GM12878 (cell line): ENCODE data around the gene ARF5. TPM values are rescaled to one million over a fixed set of nuclear protein-coding genes. Genes with fewer than 3 reads are reported as not detected.

Source experiments
- ATAC-seq: fragments of 200-7000 bp; cut with Tn5 transposase; 3 replicates; pipeline ENCODE4 v1.9.1; 2020; ENCODE audit warnings: mild to moderate bottlenecking, moderate library complexity
- BruUV-seq: library from RNA; stranded (reverse); fragments of 400-500 nt; replicated peaks from 2 replicates; lab custom pipeline; 2021; lab: Mats Ljungman, UMichigan
- CTCF ChIA-PET: fragments of 300-600 bp; sonication (Branson Sonifier 250); formaldehyde crosslinking; extraction: SDS; loops from one replicate; lab custom pipeline; 2021; ENCODE audit warnings: inconsistent platforms; lab: Yijun Ruan, JAX
- POLR2A ChIA-PET: fragments of 350-600 bp; formaldehyde crosslinking; extraction: SDS; loops from one replicate; lab custom pipeline; 2021; ENCODE audit warnings: inconsistent platforms; lab: Charles Lee
- RAD21 ChIA-PET: fragments of 300-600 bp; sonication (Branson Sonifier 250); formaldehyde crosslinking; loops from one replicate; lab custom pipeline; 2023; ENCODE audit warnings: antibody characterized with exemption; ENCODE audit not compliant: unreplicated experiment; lab: Charles Lee
- SMC1A ChIA-PET: fragments of 300-600 bp; sonication (Branson Sonifier 250); formaldehyde crosslinking; loops from one replicate; lab custom pipeline; 2023; ENCODE audit not compliant: unreplicated experiment, uncharacterized antibody; lab: Charles Lee
- DNase-seq: peaks from one replicate; pipeline ENCODE4 v3.0.0-alpha.2; 2011; ENCODE audit warnings: low read depth, low spot score
- FAIRE-seq: peaks from 3 replicates; lab custom pipeline; 2011; peaks lifted over from hg19 to GRCh38; lab: Jason Lieb, UNC
- H2AFZ ChIP-seq: 2 replicates; pipeline ENCODE4 v1.6.0; 2011; ENCODE audit warnings: low read depth, low read length, control low read depth; ENCODE audit not compliant: control insufficient read depth
- H3K27ac ChIP-seq: 2 replicates; pipeline ENCODE4 v1.5.1; 2011; ENCODE audit warnings: control low read depth; ENCODE audit not compliant: control insufficient read depth, insufficient read depth
- H3K27me3 ChIP-seq, 2 experiments: replicated peaks in 1 of 2; 2 replicates each; pipeline versions ENCODE4 v1.6.0 to v1.6.1; 2011; ENCODE audit warnings: low read length in 1 of 2; ENCODE audit not compliant: control insufficient read depth in 2 of 2, insufficient read depth in 2 of 2
- H3K36me3 ChIP-seq, 2 experiments: 2 replicates each; pipeline ENCODE4 v1.5.1; 2011; ENCODE audit warnings: low read length in 1 of 2; ENCODE audit not compliant: control insufficient read depth in 2 of 2, insufficient read depth in 2 of 2
- H3K4me1 ChIP-seq: 2 replicates; pipeline ENCODE4 v1.6.1; 2011; ENCODE audit warnings: mild to moderate bottlenecking, low read length, moderate library complexity, mixed read lengths; ENCODE audit not compliant: control insufficient read depth, insufficient read depth
- H3K4me2 ChIP-seq: 2 replicates; pipeline ENCODE4 v1.6.0; 2011; ENCODE audit warnings: control low read depth; ENCODE audit not compliant: control insufficient read depth, insufficient read depth
- H3K4me3 ChIP-seq: fragments of 200-600 bp; sonication (generic); 2 replicates; pipeline ENCODE4 v1.5.1; 2016
- H3K79me2 ChIP-seq: 2 replicates; pipeline ENCODE4 v1.6.0; 2011; ENCODE audit warnings: low read length; ENCODE audit not compliant: control insufficient read depth, insufficient read depth
- H3K9ac ChIP-seq: 2 replicates; pipeline ENCODE4 v1.8.0; 2011; ENCODE audit warnings: low read length, control low read depth, mixed read lengths; ENCODE audit not compliant: control insufficient read depth, insufficient read depth
- H3K9me3 ChIP-seq: replicated peaks from 3 replicates; pipeline ENCODE4 v1.5.1; 2011; ENCODE audit warnings: mild to moderate bottlenecking, low read length; ENCODE audit not compliant: control insufficient read depth, insufficient read depth
- H4K20me1 ChIP-seq: 2 replicates; pipeline ENCODE4 v1.6.0; 2011; ENCODE audit not compliant: control insufficient read depth, insufficient read depth
- ASH2L ChIP-seq: fragments of 300-600, 200-600 bp; sonication (generic); IDR thresholded peaks from 2 replicates; pipeline ENCODE4 v1.6.1; 2017; ENCODE audit warnings: low read depth, mild to moderate bottlenecking, borderline replicate concordance
- CHD4 ChIP-seq: fragments of 200-600 bp; sonication (generic); IDR thresholded peaks from 2 replicates; pipeline ENCODE4 v1.6.1; 2016; ENCODE audit warnings: mild to moderate bottlenecking
- E4F1 ChIP-seq: fragments of 450-650 bp; IDR thresholded peaks from 2 replicates; pipeline ENCODE4 v1.6.1; 2018; ENCODE audit warnings: borderline replicate concordance, mild to moderate bottlenecking; ENCODE audit not compliant: partially characterized antibody
- EED ChIP-seq: sonication (generic); IDR thresholded peaks from 2 replicates; pipeline ENCODE4 v1.6.1; 2016; ENCODE audit warnings: antibody characterized with exemption, low read depth
- GATAD2B ChIP-seq: fragments of 450-650 bp; conservative IDR thresholded peaks from 2 replicates; pipeline ENCODE4 v1.6.1; 2017; ENCODE audit warnings: low read depth, mild to moderate bottlenecking, moderate library complexity
- MTA3 ChIP-seq: IDR thresholded peaks from 2 replicates; pipeline ENCODE4 v1.6.1; 2012; ENCODE audit warnings: low read length, inconsistent platforms, borderline replicate concordance
- NFIC ChIP-seq: IDR thresholded peaks from 2 replicates; pipeline ENCODE4 v1.6.1; 2012; ENCODE audit warnings: low read depth, mild to moderate bottlenecking, inconsistent platforms, low read length, moderate library complexity
- PBX3 ChIP-seq: IDR thresholded peaks from 2 replicates; pipeline ENCODE4 v1.6.1; 2011; ENCODE audit warnings: mild to moderate bottlenecking, low read depth, low read length, moderate library complexity; ENCODE audit not compliant: insufficient replicate concordance
- RAD51 ChIP-seq: fragments of 450-650 bp; IDR thresholded peaks from 2 replicates; pipeline ENCODE4 v1.6.1; 2016; ENCODE audit warnings: moderate library complexity, mild to moderate bottlenecking, inconsistent platforms
- SMAD1 ChIP-seq: fragments of 450-650 bp; IDR thresholded peaks from 2 replicates; pipeline ENCODE4 v1.6.1; 2018; ENCODE audit warnings: mild to moderate bottlenecking, low read depth; ENCODE audit not compliant: partially characterized antibody
- TCF7 ChIP-seq: IDR thresholded peaks from 2 replicates; pipeline ENCODE4 v1.6.1; 2014; ENCODE audit warnings: antibody characterized with exemption, borderline replicate concordance
- WGBS: methylation state at CpG from one replicate; pipeline ENCODE4 v1.1.6; 2016; ENCODE audit warnings: low lambda C conversion rate; ENCODE audit not compliant: insufficient replicate concordance, insufficient coverage; ENCODE audit errors: missing lambda C conversion rate; 5-methylcytosine and 5-hydroxymethylcytosine counted together
- in situ Hi-C: fragments of 300-500 bp; cut with MboI; formaldehyde crosslinking; loops from 9 replicates; pipeline ENCODE4 v1.14.3; 2018; ENCODE audit warnings: mixed read lengths
- intact Hi-C: fragments of 100-400 bp; cut with micrococcal nuclease; formaldehyde crosslinking; loops from one replicate; pipeline ENCODE4 v1.14.2; 2022; ENCODE audit not compliant: unreplicated experiment
- polyA plus RNA-seq, 11 experiments: library from polyadenylated mRNA; depleted of rRNA in 4 of 11; unstranded in 6 of 11; stranded (reverse) in 5 of 11; fragments of >200 nt; fragmentation: Nextera tagmentation in 4 of 11; fragmentation: Illumina TruSeq in 1 of 11; extraction: Ambion mirVana in 4 of 11; extraction: Trizol in 1 of 11; gene quantifications; 1 replicate in 1 of 11; 2 replicates in 10 of 11; pipeline versions ENCODE4 v1.2.1 to v1.2.3, GENCODE V29; 2011 to 2016; ENCODE audit warnings: inconsistent platforms in 2 of 11, missing spikeins in 2 of 11, low read depth in 1 of 11
- total RNA-seq, 4 experiments: library from RNA; depleted of rRNA in 3 of 4; stranded (reverse); fragments of >200 nt in 3 of 4; fragmentation: Illumina TruSeq in 1 of 4; extraction: Trizol in 1 of 4; gene quantifications; 2 replicates each; pipeline versions ENCODE4 v1.2.1 to v1.2.3, GENCODE V29; 2013 to 2021
- TF ChIP-seq, protein P1 (sequence below): IDR thresholded peaks from 2 replicates; pipeline ENCODE4 v1.6.1; 2011; ENCODE audit warnings: low read depth, low read length, improper control_type of control experiment, borderline replicate concordance

The ARF5 gene
- total and polyA plus RNA-seq, 10 of the 15 experiments (the other 5 are each of a cell fraction or from before 2014, with no cell fraction given), result 11.0 to 210 (median 131) TPM

DNA sequence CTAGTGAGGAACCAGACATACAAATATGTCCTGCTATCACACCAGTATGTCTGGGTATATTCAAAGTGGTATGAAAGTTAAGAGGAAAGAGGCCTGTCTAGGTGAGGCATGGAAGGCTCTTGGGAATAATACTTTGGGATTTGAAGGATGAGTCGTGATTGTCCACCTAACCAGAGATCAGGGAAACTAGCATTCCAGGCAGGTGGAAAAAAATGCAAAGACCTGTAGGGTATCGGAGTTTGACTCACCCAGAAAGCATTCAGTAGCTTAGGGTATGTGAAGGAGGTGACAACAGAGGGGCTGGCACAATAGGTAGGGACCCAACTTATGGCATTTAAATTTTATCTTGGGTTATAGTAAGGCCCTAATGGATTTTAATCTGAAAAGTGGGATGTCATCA is 1.9 kb upstream of the ARF5 start:
- intact Hi-C loops, result no loop called here
- Histone ChIP-seq H3K9ac (no peak overlapping the region), H2AFZ (peak overlapping the region; percentile 94), H3K4me3 (no peak overlapping the region)
- SMC1A ChIA-PET, result no interaction called here
- no peak for TF ChIP-seq EED
- TF ChIP-seq TCF7, result no peak
- TF ChIP-seq RAD51, result no peak
- TF ChIP-seq PBX3, result no peak
- no peak for TF ChIP-seq E4F1
- no peak for TF ChIP-seq NFIC
- no peak for TF ChIP-seq CHD4
- TF ChIP-seq SMAD1, result no peak
- no peak for TF ChIP-seq MTA3
- TF ChIP-seq, protein P1, sequence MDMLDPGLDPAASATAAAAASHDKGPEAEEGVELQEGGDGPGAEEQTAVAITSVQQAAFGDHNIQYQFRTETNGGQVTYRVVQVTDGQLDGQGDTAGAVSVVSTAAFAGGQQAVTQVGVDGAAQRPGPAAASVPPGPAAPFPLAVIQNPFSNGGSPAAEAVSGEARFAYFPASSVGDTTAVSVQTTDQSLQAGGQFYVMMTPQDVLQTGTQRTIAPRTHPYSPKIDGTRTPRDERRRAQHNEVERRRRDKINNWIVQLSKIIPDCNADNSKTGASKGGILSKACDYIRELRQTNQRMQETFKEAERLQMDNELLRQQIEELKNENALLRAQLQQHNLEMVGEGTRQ, result no peak
- TF ChIP-seq ASH2L, result no peak
- TF ChIP-seq GATAD2B, result no peak
- TF ChIP-seq, all 136 proteins: peak for 0
- H3K79me2 ChIP-seq, result peaks cover 30% of the 10 kb centered on the region
- H3K4me2 ChIP-seq, result no peak overlapping the region
- in situ Hi-C loops, result no loop called here
- peaks cover 15% of the 10 kb centered on the region for H3K4me1 ChIP-seq
- peaks cover 5% of the 10 kb centered on the region in 2 experiments; a peak in 3 of 4 replicates for H3K36me3 ChIP-seq
- FAIRE-seq (no peak), DNase-seq (no peak), ATAC-seq (no peak)
- no peaks in the 10 kb centered on the region for H3K9me3 ChIP-seq
- no peaks in the 10 kb centered on the region for H3K27me3 ChIP-seq
- CTCF ChIA-PET, result interaction anchor here (0.6 to 4.2 kb wide), 3 partner anchors 43 to 1322 kb away, joined by 3 to 17 read pairs (median 4); no protein-coding TSS in a partner anchor
- H3K27ac ChIP-seq, result no peak overlapping the region
- POLR2A ChIA-PET, result interaction anchor here (1.0 to 2.5 kb wide), 3 partner anchors 31 to 80 kb away, joined by 5 to 6 read pairs (median 5); no protein-coding TSS in a partner anchor
- RAD21 ChIA-PET, result interaction anchor here (2.0 to 2.5 kb wide), 2 partner anchors 34 to 65 kb away, joined by 5 read pairs; no protein-coding TSS in a partner anchor
- no TSS peak for BruUV-seq
- no peaks in the 10 kb centered on the region for H4K20me1 ChIP-seq
- 48% methylated on average over 2 of the region's 2 CpGs for WGBS
